GM23338 (cell line): Measurements from ENCODE around the gene MPRIP.

Experiments
- CTCF ChIP-seq, 2 experiments: fragments of 200-600 bp in 1 of 2; sonication (generic) in 1 of 2; conservative IDR thresholded peaks; 2 replicates each; pipeline versions ENCODE4 v1.5.1 to v1.6.1; 2016 to 2017; ENCODE audit warnings: antibody characterized with exemption in 2 of 2, low read depth in 2 of 2, mild to moderate bottlenecking in 2 of 2, moderate library complexity in 1 of 2
- EZH2 ChIP-seq: fragments of 200-600 bp; sonication (generic); IDR thresholded peaks from one replicate; pipeline ENCODE4 v1.8.0; 2017; ENCODE audit warnings: antibody characterized with exemption, mild to moderate bottlenecking, low read depth; ENCODE audit not compliant: unreplicated experiment
- EZH2phosphoT487 ChIP-seq: fragments of 200-600 bp; sonication (generic); IDR thresholded peaks from one replicate; pipeline ENCODE4 v1.8.1; 2018; ENCODE audit warnings: antibody characterized with exemption; ENCODE audit not compliant: unreplicated experiment
- POLR2AphosphoS5 ChIP-seq: IDR thresholded peaks from 2 replicates; pipeline ENCODE4 v1.6.1; 2016; ENCODE audit warnings: antibody characterized with exemption, low read depth
- REST ChIP-seq: IDR thresholded peaks from one replicate; pipeline ENCODE4 v1.6.1; 2018; ENCODE audit warnings: antibody characterized with exemption; ENCODE audit not compliant: unreplicated experiment

GRCh38 chr17:17167986-17168385 lies 125.7 kb downstream of the MPRIP start:
- TF ChIP-seq CTCF (conservative IDR thresholded peaks at IDR 0.05; ENCODE audit: low read depth in 2 of 2) (no peak), POLR2AphosphoS5 (no peak), EZH2 (no peak), EZH2phosphoT487 (no peak), REST (no peak)
